Testis (tissue), 2 donors: ENCODE measurements around the gene RAB27A.

Source experiments
- POLR2A ChIP-seq: fragments of 450-650 bp; IDR thresholded peaks from one replicate; pipeline ENCODE4 v1.6.1; 2017; ENCODE audit warnings: antibody characterized with exemption, mild to moderate bottlenecking, moderate library complexity
- TF ChIP-seq, protein P1 (sequence below), 3 experiments: fragments of 450-650 bp in 2 of 3; fragments of 200-600 bp in 1 of 3; sonication (generic) in 1 of 3; IDR thresholded peaks; one replicate each; pipeline ENCODE4 v1.5.1; 2016 to 2019; ENCODE audit warnings: antibody characterized with exemption in 3 of 3, mild to moderate bottlenecking in 2 of 3, moderate library complexity in 1 of 3

DNA sequence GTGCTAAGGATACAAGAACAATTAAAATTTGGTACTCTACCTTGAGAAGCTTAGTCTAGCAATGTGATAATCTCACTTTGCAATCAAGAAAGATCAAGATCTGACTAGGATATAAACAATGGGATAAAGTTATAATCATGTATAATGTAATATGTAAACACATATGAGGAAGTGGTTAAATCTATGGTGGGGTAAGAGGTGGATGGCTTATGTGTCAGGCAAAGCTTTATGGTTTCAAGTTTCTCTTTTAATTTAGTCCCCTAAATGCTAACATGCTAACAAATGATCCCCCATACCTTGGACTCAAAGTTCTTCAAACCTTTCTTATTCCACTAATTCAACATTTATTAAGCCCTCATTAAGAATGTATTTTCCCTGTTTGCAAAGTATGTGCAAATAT, 95.4 kb downstream of the RAB27A start:
- TF ChIP-seq, protein P1, sequence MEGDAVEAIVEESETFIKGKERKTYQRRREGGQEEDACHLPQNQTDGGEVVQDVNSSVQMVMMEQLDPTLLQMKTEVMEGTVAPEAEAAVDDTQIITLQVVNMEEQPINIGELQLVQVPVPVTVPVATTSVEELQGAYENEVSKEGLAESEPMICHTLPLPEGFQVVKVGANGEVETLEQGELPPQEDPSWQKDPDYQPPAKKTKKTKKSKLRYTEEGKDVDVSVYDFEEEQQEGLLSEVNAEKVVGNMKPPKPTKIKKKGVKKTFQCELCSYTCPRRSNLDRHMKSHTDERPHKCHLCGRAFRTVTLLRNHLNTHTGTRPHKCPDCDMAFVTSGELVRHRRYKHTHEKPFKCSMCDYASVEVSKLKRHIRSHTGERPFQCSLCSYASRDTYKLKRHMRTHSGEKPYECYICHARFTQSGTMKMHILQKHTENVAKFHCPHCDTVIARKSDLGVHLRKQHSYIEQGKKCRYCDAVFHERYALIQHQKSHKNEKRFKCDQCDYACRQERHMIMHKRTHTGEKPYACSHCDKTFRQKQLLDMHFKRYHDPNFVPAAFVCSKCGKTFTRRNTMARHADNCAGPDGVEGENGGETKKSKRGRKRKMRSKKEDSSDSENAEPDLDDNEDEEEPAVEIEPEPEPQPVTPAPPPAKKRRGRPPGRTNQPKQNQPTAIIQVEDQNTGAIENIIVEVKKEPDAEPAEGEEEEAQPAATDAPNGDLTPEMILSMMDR (IDR thresholded peaks at IDR 0.05) = no peak
- no peak for TF ChIP-seq POLR2A
